UCSD-AML1 (cell line): ENCODE results near the gene LIN7A.

Source experiments
- DNase-seq: peaks from one replicate; lab custom pipeline; 2025; ENCODE audit not compliant: unreplicated experiment; lab: John Stamatoyannopoulos, UW

LIN7A gene

DNA sequence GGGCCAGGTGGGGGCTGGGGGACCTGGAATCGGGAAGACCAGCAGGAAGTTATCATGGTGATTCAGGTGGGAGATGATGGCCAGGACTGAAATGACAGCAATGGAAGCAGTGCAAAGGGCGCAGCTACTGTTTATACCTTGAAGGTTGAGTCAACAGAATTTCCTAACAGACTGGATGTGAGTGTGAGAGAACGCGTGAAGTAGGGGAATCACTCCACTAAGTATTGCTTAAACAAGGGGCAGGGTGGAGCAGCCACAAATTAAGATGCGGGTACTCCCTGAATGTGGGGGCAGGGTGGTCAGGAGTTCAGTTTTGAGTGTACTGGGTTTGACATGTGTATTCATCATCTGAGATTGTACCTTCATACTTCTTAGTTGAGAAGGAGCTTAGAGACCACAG, 175.9 kb downstream of the LIN7A start:
- peak; percentile 4 for DNase-seq

DNA sequence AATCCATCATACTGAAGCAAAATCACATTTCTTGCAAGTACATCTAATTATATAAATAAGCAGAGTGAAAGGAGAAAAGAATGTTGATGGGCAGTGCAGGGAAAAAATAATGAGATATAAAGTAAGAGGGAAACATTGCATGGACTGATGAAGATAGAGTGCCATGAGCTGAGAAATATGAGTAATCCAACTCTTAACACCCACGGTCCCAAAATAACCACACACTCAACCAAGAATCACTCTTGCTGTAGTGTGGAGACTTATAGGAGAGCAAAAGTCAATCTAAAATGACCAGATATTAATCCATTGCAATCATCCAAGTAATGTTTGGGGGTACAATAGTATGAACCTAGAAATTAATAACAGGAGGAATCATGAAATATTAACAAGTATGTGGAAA, 180.9 kb downstream of the LIN7A start:
- no peak for DNase-seq

- DNase-seq, result no peak
Measured at GRCh38 chr12:80754274-80754673, 183.5 kb downstream of the LIN7A start.

- no peak for DNase-seq
Measured at GRCh38 chr12:80752464-80752863, 185.3 kb downstream of the LIN7A start.

GRCh38 chr12:80749456-80749855, 188.3 kb downstream of the LIN7A start:
- DNase-seq, result no peak

GRCh38 chr12:80747800-80748199, 189.9 kb downstream of the LIN7A start:
- DNase-seq, result no peak

GRCh38 chr12:80745851-80746505, 191.8 kb downstream of the LIN7A start:
- DNase-seq, result no peak
